Activated CD4-positive, alpha-beta T cell treated with anti-CD3 and anti-CD28 coated beads, Interleukin-2, amount 10 ng/mL, durations not matched to agents 24 days and 14 days (primary cell): ENCODE data around the gene PRSS53. TPM values are rescaled to one million over a fixed set of nuclear protein-coding genes. Genes with fewer than 3 reads are reported as not detected.

Experiments
- DNase-seq: peaks from one replicate; pipeline ENCODE4 v3.0.0; 2022
- H3K27ac Mint-ChIP-seq: one replicate; pipeline ENCODE4 v1.8.0; 2022; ENCODE audit warnings: mild to moderate bottlenecking, mixed read lengths
- H3K27me3 Mint-ChIP-seq: one replicate; pipeline ENCODE4 v1.8.0; 2022; ENCODE audit warnings: mixed read lengths
- H3K36me3 Mint-ChIP-seq: one replicate; pipeline ENCODE4 v1.8.0; 2022; ENCODE audit warnings: low read depth, mild to moderate bottlenecking, mixed read lengths
- H3K4me1 Mint-ChIP-seq: one replicate; pipeline ENCODE4 v1.8.0; 2021; ENCODE audit warnings: mixed read lengths
- H3K4me3 Mint-ChIP-seq: one replicate; pipeline ENCODE4 v1.8.0; 2022; ENCODE audit warnings: mild to moderate bottlenecking, moderate library complexity, mixed read lengths
- H3K9me3 Mint-ChIP-seq: one replicate; pipeline ENCODE4 v1.8.0; 2021; ENCODE audit warnings: mixed read lengths
- intact Hi-C: fragments of 100-400 bp; cut with micrococcal nuclease; formaldehyde crosslinking; loops from one replicate; pipeline ENCODE4 v1.15.1; 2023
- total RNA-seq: library from RNA; stranded (reverse); gene quantifications from 2 replicates; pipeline ENCODE4 v1.2.3, GENCODE V29; 2022

The PRSS53 gene
- total RNA-seq, 1 donor from 2014 or later: 4.8 TPM

DNA sequence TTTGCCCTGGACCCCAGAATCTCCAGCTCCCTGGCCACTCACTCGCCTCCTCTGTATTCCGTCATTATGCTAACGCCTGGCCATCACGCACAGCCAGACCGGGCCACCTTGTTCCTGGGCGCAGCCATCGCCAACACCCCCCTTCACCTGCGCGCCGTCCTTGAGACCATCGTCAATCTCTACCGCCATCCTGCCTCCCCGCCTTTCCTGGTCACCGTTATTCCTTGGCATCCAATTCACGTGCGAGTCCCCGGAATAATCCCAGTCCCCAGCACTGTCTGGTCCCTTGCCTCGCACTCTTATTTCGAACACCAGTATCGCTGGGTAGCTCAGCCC, 5.3 kb upstream of the PRSS53 start:
- Mint-ChIP-seq H3K36me3 (peaks cover 17% of the 10 kb centered on the region), H3K9me3 (no peaks in the 10 kb centered on the region), H3K27me3 (no peaks in the 10 kb centered on the region), H3K27ac (peak overlapping the region; percentile 94), H3K4me1 (peaks cover 23% of the 10 kb centered on the region), H3K4me3 (peak overlapping the region; percentile 95)
- intact Hi-C loops: loop anchor here (1.0 to 2.0 kb wide), 5 partner anchors 15 to 171 kb away; partner anchors contain the start of genes BCKDK, FBXL19, FUS and STX4
- DNase-seq: peak; percentile 65

GRCh38 chr16:31093132-31093703, 4.5 kb upstream of the PRSS53 start:
- Mint-ChIP-seq H3K36me3 (peaks cover 17% of the 10 kb centered on the region), H3K27ac (no peak overlapping the region), H3K4me3 (peak overlapping the region; percentile 95), H3K27me3 (no peaks in the 10 kb centered on the region), H3K4me1 (peaks cover 23% of the 10 kb centered on the region), H3K9me3 (no peaks in the 10 kb centered on the region)
- no peak for DNase-seq
- intact Hi-C loops: no loop called here

GRCh38 chr16:31092330-31092729, 3.6 kb upstream of the PRSS53 start:
- H3K4me1 Mint-ChIP-seq: peaks cover 23% of the 10 kb centered on the region
- H3K36me3 Mint-ChIP-seq: peaks cover 19% of the 10 kb centered on the region
- DNase-seq: no peak
- no peaks in the 10 kb centered on the region for H3K9me3 Mint-ChIP-seq
- peak overlapping the region; percentile 47 for H3K4me3 Mint-ChIP-seq
- intact Hi-C loops: no loop called here
- H3K27me3 Mint-ChIP-seq: no peaks in the 10 kb centered on the region
- H3K27ac Mint-ChIP-seq: no peak overlapping the region

DNA sequence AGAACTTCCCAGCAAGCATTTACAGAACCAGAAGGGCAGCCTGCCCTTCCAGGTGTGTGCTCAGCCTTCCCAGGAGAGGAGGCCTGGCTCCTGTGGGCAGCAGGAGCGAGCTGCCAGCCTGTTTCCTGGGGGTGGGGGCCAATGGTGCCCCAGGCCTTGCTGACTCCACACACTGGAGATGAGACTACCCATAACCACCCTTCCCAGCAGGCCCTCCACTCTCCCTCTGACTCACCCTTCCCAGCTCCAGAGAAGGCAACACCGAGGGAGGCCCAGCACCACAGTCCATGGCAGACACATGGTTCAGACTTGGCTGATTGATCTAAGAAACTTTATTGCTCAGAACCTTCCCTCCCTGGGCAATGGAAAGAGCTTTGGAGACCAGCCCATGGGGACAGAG, 1.8 kb upstream of the PRSS53 start:
- H3K36me3 Mint-ChIP-seq: peaks cover 25% of the 10 kb centered on the region
- intact Hi-C loops: no loop called here
- peak overlapping the region; percentile 51 for H3K27ac Mint-ChIP-seq
- H3K27me3 Mint-ChIP-seq: no peaks in the 10 kb centered on the region
- no peak overlapping the region for H3K4me3 Mint-ChIP-seq
- H3K9me3 Mint-ChIP-seq: no peaks in the 10 kb centered on the region
- no peak for DNase-seq
- peaks cover 20% of the 10 kb centered on the region for H3K4me1 Mint-ChIP-seq

GRCh38 chr16:31089199-31089598, 456 bp upstream of the PRSS53 start:
- DNase-seq: no peak
- Mint-ChIP-seq H3K4me3 (no peak overlapping the region), H3K27me3 (no peaks in the 10 kb centered on the region), H3K27ac (no peak overlapping the region), H3K9me3 (no peaks in the 10 kb centered on the region), H3K36me3 (peaks cover 22% of the 10 kb centered on the region), H3K4me1 (peaks cover 15% of the 10 kb centered on the region)
- intact Hi-C loops: no loop called here

DNA sequence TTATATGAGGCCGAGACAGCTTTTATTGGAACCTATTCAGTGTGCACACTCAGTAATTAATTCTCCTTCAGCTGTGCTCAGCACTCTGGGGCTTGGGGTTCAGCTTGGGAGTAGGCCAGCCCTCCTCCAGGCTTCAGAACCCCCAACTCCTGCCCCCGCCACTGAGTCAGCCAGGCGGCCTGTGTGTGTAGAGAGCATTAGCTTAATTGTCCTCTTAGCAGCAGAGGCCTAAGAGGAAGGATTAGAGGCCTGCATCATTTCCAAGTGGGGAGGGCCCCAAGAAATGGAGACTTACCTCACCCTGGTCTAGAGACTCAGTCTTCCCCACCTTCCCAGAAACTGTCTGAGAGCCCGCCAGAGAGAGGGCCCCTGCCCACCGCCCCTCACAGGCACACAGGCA, 772 bp downstream of the PRSS53 start:
- Mint-ChIP-seq H3K4me3 (no peak overlapping the region), H3K27ac (peak overlapping the region; percentile 60), H3K4me1 (peaks cover 8% of the 10 kb centered on the region), H3K9me3 (no peaks in the 10 kb centered on the region), H3K27me3 (no peaks in the 10 kb centered on the region), H3K36me3 (peaks cover 19% of the 10 kb centered on the region)
- no peak for DNase-seq
- intact Hi-C loops: no loop called here

DNA sequence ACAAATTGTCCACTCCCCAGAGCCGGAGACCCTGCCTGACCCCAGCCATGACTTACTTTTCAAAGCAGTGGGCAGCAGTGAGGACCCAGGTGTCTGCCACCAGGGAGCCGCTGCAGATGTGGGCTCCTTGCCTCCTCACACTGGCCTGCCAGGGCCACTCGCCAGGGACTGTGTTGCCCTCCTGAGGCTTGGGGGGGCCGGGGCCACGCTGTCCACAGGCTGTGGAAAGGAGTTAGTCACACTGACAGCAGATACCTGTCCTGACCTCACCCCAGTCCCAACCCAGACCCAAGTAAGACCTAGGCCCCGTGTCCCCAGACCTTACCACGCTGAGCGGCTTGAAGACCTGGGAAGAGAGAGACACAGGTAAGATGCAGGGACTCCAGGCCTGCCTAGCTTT, 1.3 kb downstream of the PRSS53 start:
- intact Hi-C loops: no loop called here
- no peaks in the 10 kb centered on the region for H3K27me3 Mint-ChIP-seq
- peaks cover 6% of the 10 kb centered on the region for H3K4me1 Mint-ChIP-seq
- H3K4me3 Mint-ChIP-seq: no peak overlapping the region
- H3K36me3 Mint-ChIP-seq: peaks cover 19% of the 10 kb centered on the region
- H3K9me3 Mint-ChIP-seq: no peaks in the 10 kb centered on the region
- no peak overlapping the region for H3K27ac Mint-ChIP-seq
- DNase-seq: no peak

- peaks cover 7% of the 10 kb centered on the region for H3K4me1 Mint-ChIP-seq
- intact Hi-C loops: no loop called here
- H3K4me3 Mint-ChIP-seq: no peak overlapping the region
These were observed 2.2 kb downstream of the PRSS53 start for GRCh38 chr16:31086629-31086906.

DNA sequence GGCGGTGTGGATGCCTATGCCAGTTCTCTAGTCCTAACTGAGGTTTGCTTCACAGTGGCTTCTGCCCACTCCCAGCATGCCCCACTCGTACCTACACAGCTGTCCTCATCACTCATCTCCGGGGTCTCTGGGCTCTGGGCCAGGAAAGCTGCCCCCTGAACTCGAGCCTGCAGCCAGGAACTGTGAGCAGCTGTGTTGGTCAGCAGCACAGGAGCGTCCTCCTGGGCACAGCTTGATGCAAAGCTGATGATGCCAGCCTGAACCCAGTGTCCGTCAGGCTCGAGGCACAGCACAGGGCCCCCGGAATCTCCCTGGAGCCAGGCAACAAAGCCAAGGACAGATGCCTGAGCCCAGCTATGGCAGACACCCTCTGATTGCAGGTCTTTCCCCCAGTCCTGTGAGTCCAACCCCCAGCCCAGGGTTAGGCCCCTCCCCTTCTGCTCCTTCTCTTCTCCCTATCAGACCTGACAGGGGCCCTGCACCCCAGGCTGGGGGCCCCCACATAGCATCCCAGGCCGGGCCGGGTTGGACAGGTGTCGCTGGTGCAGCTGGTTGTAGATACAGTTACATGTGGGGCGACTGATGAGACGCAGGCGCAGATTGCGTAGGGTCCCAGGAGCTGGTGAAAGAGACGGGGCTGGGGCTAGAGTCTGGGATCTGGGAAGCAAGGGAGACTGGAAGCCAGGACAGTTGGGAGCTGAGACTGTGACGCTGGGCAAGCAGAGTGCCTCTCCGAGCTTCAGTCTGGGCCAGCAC, 2.7 kb downstream of the PRSS53 start:
- Mint-ChIP-seq H3K36me3 (peaks cover 21% of the 10 kb centered on the region), H3K27ac (no peak overlapping the region), H3K27me3 (no peaks in the 10 kb centered on the region), H3K9me3 (no peaks in the 10 kb centered on the region), H3K4me1 (peaks cover 7% of the 10 kb centered on the region), H3K4me3 (no peak overlapping the region)
- intact Hi-C loops: no loop called here
- DNase-seq: no peak

More at GRCh38 chr16:31086629-31086906, 2.2 kb downstream of the PRSS53 start:
- Mint-ChIP-seq H3K9me3 (no peaks in the 10 kb centered on the region), H3K36me3 (peaks cover 22% of the 10 kb centered on the region), H3K27ac (no peak overlapping the region), H3K27me3 (no peaks in the 10 kb centered on the region)
- no peak for DNase-seq

DNA sequence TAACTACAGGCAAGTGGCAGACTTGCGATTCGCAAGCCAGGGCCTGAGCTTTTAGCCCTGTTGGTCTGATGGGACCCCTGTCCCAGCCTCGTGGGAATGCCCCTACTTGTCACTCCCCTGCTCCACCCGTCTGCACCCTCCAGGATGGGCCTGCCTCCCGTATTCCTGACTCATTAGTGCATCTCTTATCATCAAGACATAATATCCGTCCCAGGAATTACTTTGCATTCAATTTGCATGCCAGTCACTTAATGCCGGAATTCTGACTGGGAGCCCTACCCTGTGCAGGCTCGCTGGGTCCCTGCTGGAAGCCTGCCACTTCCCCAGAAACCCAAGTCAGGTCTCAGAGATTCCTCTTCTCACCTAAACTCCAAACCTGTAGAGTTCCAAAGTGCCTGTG, 3.3 kb downstream of the PRSS53 start:
- Mint-ChIP-seq H3K4me3 (no peak overlapping the region), H3K36me3 (peaks cover 21% of the 10 kb centered on the region), H3K4me1 (peaks cover 5% of the 10 kb centered on the region), H3K9me3 (no peaks in the 10 kb centered on the region), H3K27me3 (no peaks in the 10 kb centered on the region), H3K27ac (no peak overlapping the region)
- DNase-seq: no peak
- intact Hi-C loops: no loop called here

DNA sequence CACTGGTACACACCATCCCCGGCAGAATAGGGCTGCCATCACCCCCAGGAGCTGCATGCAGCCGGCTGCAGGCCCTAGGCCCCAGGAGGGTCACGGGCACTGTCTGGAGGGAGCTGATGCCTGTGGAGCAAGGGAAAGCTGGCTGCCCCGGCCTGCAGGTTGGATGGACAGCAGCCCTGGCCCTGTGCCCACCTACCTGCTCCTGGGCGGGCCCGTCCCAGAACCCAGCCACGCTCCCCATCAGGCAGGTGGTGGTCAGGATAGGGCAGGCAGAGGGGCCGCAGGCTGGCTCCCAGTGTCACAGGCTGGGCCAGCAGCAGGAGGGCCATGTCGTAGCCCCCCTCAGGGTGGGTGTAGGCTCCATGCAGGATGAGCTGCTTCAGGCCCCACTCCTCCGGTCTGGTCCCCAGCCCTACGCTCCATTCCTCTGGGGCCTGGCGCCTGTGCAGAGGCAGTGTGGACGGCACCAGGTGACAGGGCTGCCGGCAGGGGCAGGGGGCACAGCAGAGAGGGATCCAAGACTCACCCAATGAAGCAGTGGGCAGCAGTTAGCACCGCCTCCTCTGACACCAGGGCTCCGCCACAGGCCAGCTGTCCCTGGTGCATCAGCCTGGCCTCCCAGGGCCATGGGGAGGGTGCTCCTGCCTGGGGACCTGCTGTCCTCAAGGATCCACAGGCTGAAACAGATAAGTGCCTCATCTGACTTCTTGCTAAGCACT, 4.0 kb downstream of the PRSS53 start:
- Mint-ChIP-seq H3K27me3 (no peaks in the 10 kb centered on the region), H3K9me3 (no peaks in the 10 kb centered on the region), H3K4me1 (peaks cover 5% of the 10 kb centered on the region), H3K4me3 (no peak overlapping the region), H3K27ac (no peak overlapping the region), H3K36me3 (peaks cover 22% of the 10 kb centered on the region)
- intact Hi-C loops: no loop called here
- no peak for DNase-seq

GRCh38 chr16:31083981-31084380, 4.8 kb downstream of the PRSS53 start:
- H3K4me1 Mint-ChIP-seq: peaks cover 5% of the 10 kb centered on the region
- H3K27me3 Mint-ChIP-seq: no peaks in the 10 kb centered on the region
- intact Hi-C loops: no loop called here
- no peak overlapping the region for H3K27ac Mint-ChIP-seq
- peaks cover 25% of the 10 kb centered on the region for H3K36me3 Mint-ChIP-seq
- H3K9me3 Mint-ChIP-seq: no peaks in the 10 kb centered on the region
- H3K4me3 Mint-ChIP-seq: no peak overlapping the region
- no peak for DNase-seq

DNA sequence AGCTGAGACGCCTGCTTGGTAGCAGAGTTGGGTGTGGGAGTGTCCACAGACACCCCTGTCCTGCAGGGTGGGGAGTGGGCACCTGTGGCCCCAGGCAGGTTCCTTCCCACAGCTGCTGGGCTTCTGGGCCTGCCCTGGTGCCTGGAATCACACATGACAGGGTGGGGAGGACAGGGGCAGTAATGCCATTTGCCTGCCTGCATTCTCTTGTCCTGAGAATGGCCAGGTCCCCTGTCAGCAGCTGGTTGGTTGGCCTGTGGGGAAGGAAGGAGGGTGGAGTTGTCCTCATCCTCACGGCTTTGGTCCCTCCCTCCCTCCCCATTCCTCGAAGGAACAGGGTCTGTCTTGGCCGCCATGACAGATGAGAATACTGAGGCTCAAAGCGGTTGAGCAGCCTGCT, 5.2 kb downstream of the PRSS53 start:
- intact Hi-C loops: no loop called here
- DNase-seq: no peak
- Mint-ChIP-seq H3K4me3 (no peak overlapping the region), H3K9me3 (no peaks in the 10 kb centered on the region), H3K27me3 (no peaks in the 10 kb centered on the region), H3K27ac (no peak overlapping the region), H3K36me3 (peaks cover 29% of the 10 kb centered on the region), H3K4me1 (peaks cover 5% of the 10 kb centered on the region)

GRCh38 chr16:31083081-31083480, 5.7 kb downstream of the PRSS53 start:
- Mint-ChIP-seq H3K9me3 (no peaks in the 10 kb centered on the region), H3K4me1 (peaks cover 5% of the 10 kb centered on the region), H3K27me3 (no peaks in the 10 kb centered on the region), H3K27ac (no peak overlapping the region), H3K4me3 (no peak overlapping the region), H3K36me3 (peaks cover 34% of the 10 kb centered on the region)
- no peak for DNase-seq
- intact Hi-C loops: no loop called here
